ENCODE data around the gene CLEC20A. TPM values are rescaled to one million over a fixed set of nuclear protein-coding genes. Genes with fewer than 3 reads are reported as not detected.
A peak's percentile ranks its signal among the peaks of the same experiment; 100 is the strongest.

The CLEC20A gene
- total and polyA plus RNA-seq, 2 of the 8 experiments (the other 6 are each of a cell fraction or from before 2014, with no cell fraction given): not detected

- WGBS, 2 experiments (ENCODE audit: extremely low coverage in 1 of 2, insufficient coverage in 1 of 2, insufficient read length in 1 of 2, insufficient replicate concordance in 2 of 2, low coverage in 1 of 2, low lambda C conversion rate in 2 of 2, missing lambda C conversion rate in 1 of 2): 96% methylated on average over 15 of the region's 16 CpGs; no CpG with 5 or more reads in 1 of the 2 experiments
- no peak overlapping the region for H2BK20ac ChIP-seq (ENCODE audit: low read length)
- no peaks in the 10 kb centered on the region for H3K36me3 ChIP-seq (ENCODE audit: control insufficient read depth in 2 of 4, insufficient read depth in 4 of 4, low read length in 3 of 4)
- no peak overlapping the region for H3K18ac ChIP-seq (ENCODE audit: extremely low read depth, low read length)
- H4K8ac ChIP-seq (ENCODE audit: extremely low read depth, insufficient read depth, low read length): no peak overlapping the region
- H3K23me2 ChIP-seq (ENCODE audit: low read depth, low read length): no peaks in the 10 kb centered on the region
- ChIA-PET POLR2A (ENCODE audit: partially characterized antibody) (no interaction called here), CTCF (ENCODE audit: partially characterized antibody) (interaction anchor here (0.7 to 10.0 kb wide), 7 partner anchors 7 to 182 kb away, joined by 3 to 100 read pairs (median 3); no protein-coding TSS in a partner anchor)
- H4K91ac ChIP-seq (replicated peaks; ENCODE audit: insufficient read length, low read length): no peak overlapping the region
- no peaks in the 10 kb centered on the region for H3K9me3 ChIP-seq (ENCODE audit: insufficient read depth in 2 of 2, low read depth in 1 of 2, low read length in 1 of 2)
- DNase-seq (ENCODE audit: low read depth in 1 of 2, low spot score in 2 of 2) (peak in 1 of 2 experiments; percentile 33), FAIRE-seq (no peak)
- no peaks in the 10 kb centered on the region for H4K20me1 ChIP-seq (replicated peaks in 1 of 2; ENCODE audit: control insufficient read depth in 1 of 2, insufficient read depth in 2 of 2, low read length in 2 of 2)
- no peak overlapping the region for H2AFZ ChIP-seq (ENCODE audit: low read length)
- no peaks in the 10 kb centered on the region; a peak in 1 of 7 replicates for H3K4me1 ChIP-seq (replicated peaks in 1 of 4; ENCODE audit: control insufficient read depth in 3 of 4, insufficient read depth in 4 of 4, low read length in 3 of 4)
- H2AK5ac ChIP-seq (ENCODE audit: low read depth, low read length): no peak overlapping the region
- H2BK12ac ChIP-seq (ENCODE audit: low read depth, low read length): no peak overlapping the region
- no peak overlapping the region for H4K5ac ChIP-seq (ENCODE audit: insufficient read length, low read depth, low read length)
- no peak overlapping the region for H3K4me2 ChIP-seq (ENCODE audit: insufficient read depth in 1 of 2, low read depth in 2 of 2, low read length in 2 of 2)
- no peaks in the 10 kb centered on the region for H3K79me1 ChIP-seq (ENCODE audit: low read depth, low read length)
- no peaks in the 10 kb centered on the region for H3K79me2 ChIP-seq (ENCODE audit: control insufficient read depth in 1 of 2, insufficient read depth in 2 of 2, low read length in 2 of 2)
- peak overlapping the region; percentile 18 for H3K56ac ChIP-seq (replicated peaks; ENCODE audit: insufficient read length, low read depth, low read length)
- no peak overlapping the region for H3K27ac ChIP-seq (ENCODE audit: low read depth, low read length)
- no peak overlapping the region for H3K4me3 ChIP-seq (ENCODE audit: extremely low read depth in 1 of 4, insufficient read depth in 2 of 4, low read depth in 3 of 4, low read length in 4 of 4)
- no peak for TF ChIP-seq MAX (IDR thresholded peaks at IDR 0.05)
- TF ChIP-seq MAFK (IDR thresholded peaks at IDR 0.05; ENCODE audit: low read depth, low read length): no peak
- TF ChIP-seq CBX8 (IDR thresholded peaks at IDR 0.05; ENCODE audit: borderline replicate concordance, low read depth, low read length): no peak
- no peak for TF ChIP-seq SRF (IDR thresholded peaks at IDR 0.05; ENCODE audit: low read depth, low read length)
- no peak for TF ChIP-seq RAD21 (IDR thresholded peaks at IDR 0.05 in 1 of 2, conservative IDR thresholded peaks at IDR 0.05 in 1 of 2; ENCODE audit: low read depth in 2 of 2, low read length in 2 of 2)
- TF ChIP-seq USF2 (IDR thresholded peaks at IDR 0.05; ENCODE audit: low read length): no peak
- no peak for TF ChIP-seq CEBPB (IDR thresholded peaks at IDR 0.05; ENCODE audit: low read depth, low read length)
- no peak for TF ChIP-seq JUND (IDR thresholded peaks at IDR 0.05; ENCODE audit: low read length)
- no peak for TF ChIP-seq ATF2 (IDR thresholded peaks at IDR 0.05; ENCODE audit: low read length)
- H2BK15ac ChIP-seq (ENCODE audit: low read length): no peak overlapping the region
- H3K27me3 ChIP-seq (replicated peaks in 1 of 4; ENCODE audit: control insufficient read depth in 3 of 4, extremely low read depth in 1 of 4, insufficient read depth in 3 of 4, low read length in 3 of 4): no peaks in the 10 kb centered on the region
- no peak overlapping the region for H3K9ac ChIP-seq (replicated peaks in 1 of 4; ENCODE audit: extremely low read depth in 1 of 4, low read depth in 3 of 4, low read length in 3 of 4)
- no peak overlapping the region for H3K4ac ChIP-seq (replicated peaks; ENCODE audit: insufficient read length, low read depth, low read length)
- H3K14ac ChIP-seq (ENCODE audit: insufficient read length): no peak overlapping the region
- no peak overlapping the region for H3K23ac ChIP-seq (ENCODE audit: insufficient read length)
- H2BK5ac ChIP-seq (ENCODE audit: low read depth, low read length): no peak overlapping the region
- no peak overlapping the region for H2BK120ac ChIP-seq (replicated peaks; ENCODE audit: low read depth, low read length)
Observed at GRCh38 chr1:178493301-178493741, 3.4 kb downstream of the CLEC20A start.

Measured in H1 (cell line).